Colonic mucosa (tissue), 4 donors: ENCODE measurements around the gene CCRL2. TPM values are rescaled to one million over a fixed set of nuclear protein-coding genes. Genes with fewer than 3 reads are reported as not detected.

Source experiments
- DNase-seq: peaks from one replicate; pipeline ENCODE4 v3.0.0-alpha.2; 2020
- H3K27ac ChIP-seq: fragments of 200-600 bp; one replicate; pipeline ENCODE4 v1.8.0; 2021
- H3K27me3 ChIP-seq: fragments of 200-600 bp; one replicate; pipeline ENCODE4 v1.8.0; 2021
- H3K36me3 ChIP-seq: fragments of 200-600 bp; one replicate; pipeline ENCODE4 v1.8.0; 2021
- H3K4me1 ChIP-seq: fragments of 200-600 bp; one replicate; pipeline ENCODE4 v1.8.0; 2021; ENCODE audit warnings: mild to moderate bottlenecking
- H3K4me3 ChIP-seq: fragments of 200-600 bp; one replicate; pipeline ENCODE4 v1.8.0; 2021
- H3K9ac ChIP-seq, 2 donors: one replicate each; pipeline ENCODE4 v1.7.0; 2013; ENCODE audit warnings: control low read depth in 2 of 2, low read depth in 2 of 2, low read length in 2 of 2
- H3K9me3 ChIP-seq: fragments of 200-600 bp; one replicate; pipeline ENCODE4 v1.8.0; 2021
- CTCF ChIP-seq: fragments of 200-600 bp; IDR thresholded peaks from one replicate; pipeline ENCODE4 v1.8.0; 2022; ENCODE audit warnings: antibody characterized with exemption, mild to moderate bottlenecking
- intact Hi-C: fragments of 100-400 bp; cut with DNase I; formaldehyde crosslinking; loops from one replicate; pipeline ENCODE4 v1.14.1; 2022
- total RNA-seq, 2 donors: library from RNA; stranded (reverse); fragmentation: NEBNext Ultra II Directional in 1 of 2; extraction: Animal tissue kit (Norgen Biotek cat#: 25700) in 1 of 2; gene quantifications; one replicate each; pipeline ENCODE4 v1.2.1, GENCODE V29; 2021
- donor health status: healthy.
- donor health status: DM: no; HTN: no; CAD: no.
- donor health status: DM: no; HTN: no; CAD: no.

The CCRL2 gene
- total RNA-seq, 2 donors from 2014 or later, result 10.9 to 17.6 TPM

GRCh38 chr3:46393011-46393410 lies 14.0 kb upstream of the CCRL2 start:
- Histone ChIP-seq H3K36me3 (no peaks in the 10 kb centered on the region), H3K27ac (no peak overlapping the region), H3K9ac (no peak overlapping the region), H3K4me3 (no peak overlapping the region), H3K4me1 (no peaks in the 10 kb centered on the region), H3K27me3 (no peaks in the 10 kb centered on the region), H3K9me3 (no peaks in the 10 kb centered on the region)
- DNase-seq, result no peak
- TF ChIP-seq CTCF, result no peak
- intact Hi-C loops, result no loop called here

- H3K27me3 ChIP-seq, result no peaks in the 10 kb centered on the region
- no peak for DNase-seq
- no peak overlapping the region for H3K4me3 ChIP-seq
- H3K27ac ChIP-seq, result no peak overlapping the region
- no peaks in the 10 kb centered on the region for H3K4me1 ChIP-seq
- no peaks in the 10 kb centered on the region for H3K9me3 ChIP-seq
- intact Hi-C loops, result no loop called here
- no peaks in the 10 kb centered on the region for H3K36me3 ChIP-seq
- no peak overlapping the region for H3K9ac ChIP-seq
- TF ChIP-seq CTCF, result no peak
Measured at GRCh38 chr3:46393554-46394434, 13.3 kb upstream of the CCRL2 start.

- Histone ChIP-seq H3K27me3 (no peaks in the 10 kb centered on the region), H3K9ac (no peak overlapping the region), H3K36me3 (no peaks in the 10 kb centered on the region), H3K9me3 (no peaks in the 10 kb centered on the region), H3K4me1 (no peaks in the 10 kb centered on the region), H3K27ac (no peak overlapping the region), H3K4me3 (no peak overlapping the region)
- no peak for TF ChIP-seq CTCF
- DNase-seq, result no peak
- intact Hi-C loops, result no loop called here
Measured at GRCh38 chr3:46395210-46395661, 11.8 kb upstream of the CCRL2 start.

GRCh38 chr3:46395766-46396530 lies 11.1 kb upstream of the CCRL2 start:
- intact Hi-C loops, result no loop called here

More at GRCh38 chr3:46395766-46396530, 11.1 kb upstream of the CCRL2 start:
- no peak overlapping the region for H3K9ac ChIP-seq
- no peaks in the 10 kb centered on the region for H3K36me3 ChIP-seq
- H3K9me3 ChIP-seq, result no peaks in the 10 kb centered on the region
- H3K27ac ChIP-seq, result no peak overlapping the region
- DNase-seq, result no peak
- H3K4me3 ChIP-seq, result no peak overlapping the region
- TF ChIP-seq CTCF, result no peak
- H3K27me3 ChIP-seq, result no peaks in the 10 kb centered on the region
- H3K4me1 ChIP-seq, result no peaks in the 10 kb centered on the region
